ENCODE measurements around the gene TESK2. TPM values are rescaled to one million over a fixed set of nuclear protein-coding genes. Genes with fewer than 3 reads are reported as not detected.

The TESK2 gene
- total and polyA plus RNA-seq, 2 of the 8 experiments (the other 6 are each of a cell fraction or from before 2014, with no cell fraction given), result 10.8 to 12.6 TPM

- TF ChIP-seq, protein P1, sequence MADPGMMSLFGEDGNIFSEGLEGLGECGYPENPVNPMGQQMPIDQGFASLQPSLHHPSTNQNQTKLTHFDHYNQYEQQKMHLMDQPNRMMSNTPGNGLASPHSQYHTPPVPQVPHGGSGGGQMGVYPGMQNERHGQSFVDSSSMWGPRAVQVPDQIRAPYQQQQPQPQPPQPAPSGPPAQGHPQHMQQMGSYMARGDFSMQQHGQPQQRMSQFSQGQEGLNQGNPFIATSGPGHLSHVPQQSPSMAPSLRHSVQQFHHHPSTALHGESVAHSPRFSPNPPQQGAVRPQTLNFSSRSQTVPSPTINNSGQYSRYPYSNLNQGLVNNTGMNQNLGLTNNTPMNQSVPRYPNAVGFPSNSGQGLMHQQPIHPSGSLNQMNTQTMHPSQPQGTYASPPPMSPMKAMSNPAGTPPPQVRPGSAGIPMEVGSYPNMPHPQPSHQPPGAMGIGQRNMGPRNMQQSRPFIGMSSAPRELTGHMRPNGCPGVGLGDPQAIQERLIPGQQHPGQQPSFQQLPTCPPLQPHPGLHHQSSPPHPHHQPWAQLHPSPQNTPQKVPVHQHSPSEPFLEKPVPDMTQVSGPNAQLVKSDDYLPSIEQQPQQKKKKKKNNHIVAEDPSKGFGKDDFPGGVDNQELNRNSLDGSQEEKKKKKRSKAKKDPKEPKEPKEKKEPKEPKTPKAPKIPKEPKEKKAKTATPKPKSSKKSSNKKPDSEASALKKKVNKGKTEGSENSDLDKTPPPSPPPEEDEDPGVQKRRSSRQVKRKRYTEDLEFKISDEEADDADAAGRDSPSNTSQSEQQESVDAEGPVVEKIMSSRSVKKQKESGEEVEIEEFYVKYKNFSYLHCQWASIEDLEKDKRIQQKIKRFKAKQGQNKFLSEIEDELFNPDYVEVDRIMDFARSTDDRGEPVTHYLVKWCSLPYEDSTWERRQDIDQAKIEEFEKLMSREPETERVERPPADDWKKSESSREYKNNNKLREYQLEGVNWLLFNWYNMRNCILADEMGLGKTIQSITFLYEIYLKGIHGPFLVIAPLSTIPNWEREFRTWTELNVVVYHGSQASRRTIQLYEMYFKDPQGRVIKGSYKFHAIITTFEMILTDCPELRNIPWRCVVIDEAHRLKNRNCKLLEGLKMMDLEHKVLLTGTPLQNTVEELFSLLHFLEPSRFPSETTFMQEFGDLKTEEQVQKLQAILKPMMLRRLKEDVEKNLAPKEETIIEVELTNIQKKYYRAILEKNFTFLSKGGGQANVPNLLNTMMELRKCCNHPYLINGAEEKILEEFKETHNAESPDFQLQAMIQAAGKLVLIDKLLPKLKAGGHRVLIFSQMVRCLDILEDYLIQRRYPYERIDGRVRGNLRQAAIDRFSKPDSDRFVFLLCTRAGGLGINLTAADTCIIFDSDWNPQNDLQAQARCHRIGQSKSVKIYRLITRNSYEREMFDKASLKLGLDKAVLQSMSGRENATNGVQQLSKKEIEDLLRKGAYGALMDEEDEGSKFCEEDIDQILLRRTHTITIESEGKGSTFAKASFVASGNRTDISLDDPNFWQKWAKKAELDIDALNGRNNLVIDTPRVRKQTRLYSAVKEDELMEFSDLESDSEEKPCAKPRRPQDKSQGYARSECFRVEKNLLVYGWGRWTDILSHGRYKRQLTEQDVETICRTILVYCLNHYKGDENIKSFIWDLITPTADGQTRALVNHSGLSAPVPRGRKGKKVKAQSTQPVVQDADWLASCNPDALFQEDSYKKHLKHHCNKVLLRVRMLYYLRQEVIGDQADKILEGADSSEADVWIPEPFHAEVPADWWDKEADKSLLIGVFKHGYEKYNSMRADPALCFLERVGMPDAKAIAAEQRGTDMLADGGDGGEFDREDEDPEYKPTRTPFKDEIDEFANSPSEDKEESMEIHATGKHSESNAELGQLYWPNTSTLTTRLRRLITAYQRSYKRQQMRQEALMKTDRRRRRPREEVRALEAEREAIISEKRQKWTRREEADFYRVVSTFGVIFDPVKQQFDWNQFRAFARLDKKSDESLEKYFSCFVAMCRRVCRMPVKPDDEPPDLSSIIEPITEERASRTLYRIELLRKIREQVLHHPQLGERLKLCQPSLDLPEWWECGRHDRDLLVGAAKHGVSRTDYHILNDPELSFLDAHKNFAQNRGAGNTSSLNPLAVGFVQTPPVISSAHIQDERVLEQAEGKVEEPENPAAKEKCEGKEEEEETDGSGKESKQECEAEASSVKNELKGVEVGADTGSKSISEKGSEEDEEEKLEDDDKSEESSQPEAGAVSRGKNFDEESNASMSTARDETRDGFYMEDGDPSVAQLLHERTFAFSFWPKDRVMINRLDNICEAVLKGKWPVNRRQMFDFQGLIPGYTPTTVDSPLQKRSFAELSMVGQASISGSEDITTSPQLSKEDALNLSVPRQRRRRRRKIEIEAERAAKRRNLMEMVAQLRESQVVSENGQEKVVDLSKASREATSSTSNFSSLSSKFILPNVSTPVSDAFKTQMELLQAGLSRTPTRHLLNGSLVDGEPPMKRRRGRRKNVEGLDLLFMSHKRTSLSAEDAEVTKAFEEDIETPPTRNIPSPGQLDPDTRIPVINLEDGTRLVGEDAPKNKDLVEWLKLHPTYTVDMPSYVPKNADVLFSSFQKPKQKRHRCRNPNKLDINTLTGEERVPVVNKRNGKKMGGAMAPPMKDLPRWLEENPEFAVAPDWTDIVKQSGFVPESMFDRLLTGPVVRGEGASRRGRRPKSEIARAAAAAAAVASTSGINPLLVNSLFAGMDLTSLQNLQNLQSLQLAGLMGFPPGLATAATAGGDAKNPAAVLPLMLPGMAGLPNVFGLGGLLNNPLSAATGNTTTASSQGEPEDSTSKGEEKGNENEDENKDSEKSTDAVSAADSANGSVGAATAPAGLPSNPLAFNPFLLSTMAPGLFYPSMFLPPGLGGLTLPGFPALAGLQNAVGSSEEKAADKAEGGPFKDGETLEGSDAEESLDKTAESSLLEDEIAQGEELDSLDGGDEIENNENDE (IDR thresholded peaks at IDR 0.05; ENCODE audit: insufficient replicate concordance, low read length), result no peak
- TF ChIP-seq SUZ12 (IDR thresholded peaks at IDR 0.05; ENCODE audit: low read length) (no peak), RFX5 (IDR thresholded peaks at IDR 0.05; ENCODE audit: borderline replicate concordance, low read depth, low read length) (no peak)
These were observed 96.6 kb downstream of the TESK2 start (continued) for GRCh38 chr1:45394342-45394741.
